ENCODE data around the gene F11R.
"Not testable (repeated sequence)": the region's sequence is repeated elsewhere in the genome, so short reads cannot be mapped to it uniquely, and the experiment has no call there.

Gene F11R

DNA sequence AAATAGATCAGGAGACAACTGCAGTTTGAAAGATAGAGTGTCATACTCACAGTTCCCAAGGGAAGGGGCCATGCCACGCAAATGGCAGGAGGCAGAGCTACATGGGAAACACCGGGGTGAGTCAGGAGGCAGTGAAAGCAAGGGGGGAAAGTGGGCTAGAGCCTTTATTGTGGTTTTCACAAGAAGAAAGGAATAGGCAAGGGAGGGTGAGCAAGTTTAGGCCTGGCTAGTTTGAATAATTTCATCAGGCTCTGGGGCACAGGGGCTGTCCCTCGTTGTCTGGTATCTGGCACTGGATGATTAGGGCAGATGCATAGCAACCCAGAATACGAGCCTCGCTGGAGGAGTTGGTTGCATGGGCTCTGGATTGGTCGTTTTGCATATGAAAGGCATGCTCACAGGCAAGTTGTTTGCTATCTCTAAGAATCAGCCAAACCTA is 49.3 kb downstream of the F11R start:
- DNase-seq (ENCODE audit: low read depth, low spot score) = no peak

DNA sequence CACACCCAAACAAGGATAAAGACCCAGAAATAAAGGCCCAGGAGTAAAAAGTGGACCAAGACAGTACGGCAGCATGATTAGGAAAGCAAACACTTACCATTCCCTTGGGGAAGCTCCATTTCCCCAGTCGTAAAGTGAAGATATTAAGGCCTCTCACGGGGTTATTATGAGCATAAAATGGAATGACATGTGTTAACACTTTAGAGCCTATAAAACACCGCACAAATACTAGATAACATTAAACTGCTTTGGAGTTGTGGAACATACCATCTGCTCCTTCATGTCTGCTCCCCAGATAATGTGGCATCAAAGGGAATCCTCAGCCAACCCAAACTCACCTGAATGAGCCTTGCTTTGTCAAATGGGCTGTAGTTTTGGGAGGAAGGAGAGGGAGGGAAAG is 57.4 kb downstream of the F11R start:
- no peak for DNase-seq (ENCODE audit: low read depth, low spot score)

DNA sequence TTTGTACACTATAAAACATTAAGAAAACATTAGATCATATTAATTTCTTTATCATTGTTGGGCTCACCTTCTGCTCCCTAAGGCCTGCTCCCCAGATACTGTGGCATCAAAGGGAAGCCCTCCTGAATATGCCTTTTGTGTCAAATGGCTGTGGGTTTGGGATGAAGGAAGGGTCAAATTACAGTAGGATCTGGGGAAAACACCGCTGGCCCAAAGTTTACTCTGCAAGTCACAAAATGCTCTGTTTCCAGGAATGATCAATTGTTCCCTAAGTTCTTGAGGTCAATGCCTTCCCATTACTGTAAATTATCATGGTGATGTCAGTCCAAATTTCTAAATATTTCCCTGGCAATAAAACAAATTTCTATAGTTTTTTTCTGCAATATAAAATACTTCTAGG is 59.5 kb downstream of the F11R start:
- DNase-seq (ENCODE audit: low read depth, low spot score) = no peak

DNA sequence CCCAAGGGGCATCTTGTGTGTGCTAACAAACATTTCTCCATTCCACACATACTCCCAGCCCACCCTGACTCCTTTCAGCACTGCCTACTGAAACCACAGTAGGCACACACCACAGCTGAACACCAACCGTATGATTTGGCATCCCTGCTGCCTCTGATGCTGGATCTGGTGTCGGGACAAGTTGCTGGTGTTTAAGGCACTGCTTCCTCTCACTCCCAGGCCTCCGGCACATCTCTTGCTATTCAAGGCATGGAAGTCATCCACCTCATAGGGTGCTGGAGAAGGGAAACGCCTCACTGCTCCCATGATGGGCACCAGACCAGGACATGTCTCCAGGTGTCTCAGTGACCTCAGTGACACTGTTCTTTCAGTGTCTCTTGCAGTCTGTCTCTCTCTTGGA is 64.0 kb downstream of the F11R start:
- no peak for DNase-seq (ENCODE audit: low read depth, low spot score)

DNA sequence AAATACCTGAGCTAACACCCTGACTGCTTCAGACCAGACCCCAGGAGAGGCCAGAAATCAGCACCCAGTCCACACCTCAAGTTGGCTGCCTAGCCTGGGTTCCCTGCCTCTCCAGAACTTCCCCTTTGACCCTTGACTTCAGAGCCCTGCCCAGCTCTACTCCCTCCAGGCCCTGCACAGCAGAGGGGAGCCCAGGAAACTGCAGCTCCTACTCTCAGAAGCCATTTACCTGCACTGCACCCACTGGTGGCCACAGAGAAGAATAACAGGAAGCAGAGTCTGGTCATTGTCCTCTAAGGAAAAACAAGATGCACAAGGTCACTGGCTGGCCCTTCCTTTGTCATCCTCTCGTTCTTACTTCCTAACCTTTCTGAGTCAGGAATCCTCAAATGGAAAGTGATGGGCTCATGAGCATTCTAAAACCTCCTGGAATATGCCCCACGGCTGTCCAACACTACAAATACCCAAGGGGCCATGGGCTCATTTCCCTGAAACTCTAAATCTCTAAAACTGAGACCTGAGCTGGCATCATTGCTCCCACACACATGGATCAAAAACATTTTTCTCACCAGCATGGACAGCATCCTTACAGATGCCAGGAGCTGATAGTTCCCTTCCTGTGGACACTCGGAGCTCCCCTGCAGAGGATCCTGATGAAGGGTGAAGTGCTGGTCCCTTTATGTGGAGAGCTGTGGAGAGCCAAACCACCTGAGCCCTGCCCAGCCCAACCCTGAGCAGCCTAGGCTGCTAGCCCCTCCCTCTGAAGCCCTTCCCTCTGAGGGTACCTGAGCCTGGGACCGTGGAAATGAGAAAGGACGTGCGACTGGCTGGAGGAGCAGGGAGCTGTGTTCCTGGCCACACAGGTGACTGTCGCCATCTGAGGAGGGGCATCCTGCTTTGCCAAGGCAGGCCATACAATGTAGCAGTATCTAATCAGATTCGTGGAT is 66.5 kb downstream of the F11R start, which contains the start of gene ITLN2:
Gene ITLN2, minus strand, starts transcription at position 652 of the 947 bp plus-strand sequence. Its CDS starts 68 bp downstream, at position 584.
- no peak for DNase-seq (ENCODE audit: low read depth, low spot score)

DNA sequence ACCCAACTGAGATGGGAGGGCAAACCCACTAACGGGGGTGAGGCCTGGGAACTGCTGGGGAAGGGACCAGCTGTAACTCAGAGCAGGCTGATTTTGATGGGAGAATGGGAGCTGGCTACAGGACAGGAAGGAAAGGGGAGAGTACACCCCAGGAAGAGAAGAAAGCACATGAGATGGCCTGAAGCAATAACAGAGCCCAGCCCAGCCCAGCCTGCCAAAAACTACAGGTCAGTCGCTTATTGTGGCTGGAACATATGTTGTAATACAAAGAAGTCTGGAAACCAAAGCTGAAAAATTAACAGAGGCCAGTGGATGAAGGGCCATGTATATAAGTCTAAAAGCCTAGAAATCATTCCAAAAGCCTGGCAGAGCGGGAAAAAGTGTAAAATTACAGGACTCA is 67.9 kb downstream of the F11R start:
- DNase-seq (ENCODE audit: low read depth, low spot score) = no peak

DNA sequence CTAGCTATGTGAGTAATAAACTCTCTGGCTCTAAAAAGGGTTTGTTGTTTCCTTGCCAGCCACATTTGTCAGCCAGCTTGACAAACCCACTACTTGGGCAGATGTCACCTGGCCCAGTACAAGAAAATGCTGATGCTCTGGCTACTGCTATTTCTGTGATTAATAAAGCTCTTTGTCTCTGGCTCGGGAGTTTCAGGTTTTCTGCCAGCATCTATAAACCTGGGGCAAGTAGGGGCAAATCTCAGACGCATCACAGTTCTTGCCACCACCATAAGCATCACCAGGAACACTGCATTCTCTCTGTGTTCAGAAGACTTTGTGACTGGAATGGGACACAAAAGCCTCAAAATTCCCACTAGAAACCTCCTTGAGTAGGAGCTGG is 68.8 kb downstream of the F11R start:
- no peak for DNase-seq (ENCODE audit: low read depth, low spot score)

DNA sequence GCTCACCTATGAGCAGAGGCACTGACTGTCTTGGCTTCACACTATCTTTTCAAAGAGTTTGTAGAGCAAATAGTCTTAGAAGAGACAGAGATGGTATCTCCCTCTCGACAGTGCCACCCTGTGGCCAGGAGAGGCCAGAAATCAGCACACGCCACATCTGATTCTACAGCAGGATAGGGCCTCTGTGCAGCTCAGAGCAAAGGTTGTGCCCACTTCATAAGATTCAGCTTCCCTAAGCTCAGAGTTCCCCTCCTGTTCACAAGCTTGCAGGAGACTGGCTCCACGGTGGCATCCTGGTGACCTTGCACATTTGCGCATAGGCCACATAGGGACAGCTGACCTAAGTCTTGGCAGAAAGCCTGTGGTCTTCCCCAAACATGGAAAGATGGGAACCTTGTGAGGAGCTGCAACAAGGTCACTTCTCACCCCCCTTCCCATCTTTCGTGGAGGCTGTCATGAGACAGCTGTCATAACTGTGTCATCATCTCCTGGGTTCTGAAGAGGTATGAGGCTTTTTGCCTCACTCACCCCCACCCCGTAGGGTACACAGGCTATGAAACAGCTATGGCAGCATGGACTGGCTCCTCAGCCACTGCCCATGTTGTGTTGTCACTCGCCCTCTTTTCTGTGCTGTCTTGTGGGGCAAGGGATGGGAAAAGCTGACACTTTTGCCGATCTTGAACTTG is 69.4 kb downstream of the F11R start:
- peak; percentile 29 for DNase-seq (ENCODE audit: low read depth, low spot score)

DNA sequence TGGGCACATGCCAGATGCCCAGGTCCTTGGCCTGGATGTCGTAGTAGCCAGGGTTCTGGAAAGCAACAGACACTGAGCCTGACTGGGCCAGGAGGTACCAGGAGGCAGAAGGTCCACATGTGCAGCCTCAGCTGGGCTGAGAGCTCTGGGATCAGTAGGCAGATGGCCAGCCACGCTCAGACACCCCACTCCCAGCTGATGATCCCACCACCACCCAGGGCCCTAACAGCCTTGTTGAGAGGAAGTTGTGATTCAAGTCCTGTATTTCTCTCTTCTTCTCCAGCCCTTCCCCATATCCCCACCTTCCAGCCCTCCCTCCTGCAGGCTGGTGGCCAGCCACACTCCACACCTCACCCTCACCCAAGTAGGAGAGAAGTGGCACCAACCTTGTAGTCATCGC is 70.3 kb downstream of the F11R start:
- no peak for DNase-seq (ENCODE audit: low read depth, low spot score)

DNA sequence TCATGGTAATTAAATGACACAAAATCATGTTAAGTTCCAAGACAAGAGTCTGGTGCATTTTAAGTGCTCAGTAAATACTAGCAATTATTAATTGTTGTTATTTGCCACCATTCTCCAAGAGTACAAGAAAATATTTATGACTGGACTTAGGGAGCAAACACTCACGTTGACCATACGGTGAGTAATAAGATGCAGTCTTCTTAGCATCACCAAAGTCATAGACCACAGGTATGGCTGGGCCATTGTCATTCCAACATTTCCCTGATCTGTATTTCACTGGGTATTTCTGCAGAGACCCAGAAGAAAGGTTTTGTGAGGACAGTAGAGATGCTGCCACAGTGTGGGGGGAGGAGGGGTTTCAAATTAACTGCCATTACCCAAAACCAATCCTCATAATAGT is 71.1 kb downstream of the F11R start:
- DNase-seq (ENCODE audit: low read depth, low spot score) = no peak

DNA sequence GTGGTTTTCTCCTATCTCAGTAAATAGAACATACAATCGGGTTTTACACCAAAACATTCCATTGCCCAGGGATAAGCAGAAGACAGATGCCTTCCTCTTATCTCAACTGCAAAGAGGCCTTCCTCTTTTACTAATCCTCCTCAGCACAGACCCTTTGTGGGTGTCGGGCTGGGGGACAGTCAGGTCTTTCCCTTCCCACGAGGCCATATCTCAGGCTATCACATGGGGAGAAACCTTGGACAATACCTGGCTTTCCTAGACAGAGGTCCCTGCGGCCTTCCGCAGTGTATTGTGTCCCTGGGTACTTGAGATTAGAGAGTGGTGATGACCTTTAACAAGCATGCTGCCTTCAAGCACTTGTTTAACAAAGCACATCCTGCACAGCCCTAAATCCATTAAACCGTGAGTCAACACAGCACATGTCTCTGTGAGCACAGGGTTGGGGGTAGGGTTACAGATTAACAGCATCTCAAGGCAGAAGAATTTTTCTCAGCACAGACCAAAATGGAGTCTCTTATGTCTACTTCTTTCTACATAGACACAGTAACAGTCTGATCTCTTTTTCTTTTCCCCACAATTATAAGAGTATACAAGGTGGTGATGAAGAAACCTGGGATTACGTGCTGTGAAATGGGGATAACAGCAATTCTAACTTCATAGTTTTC is 71.6 kb downstream of the F11R start:
- DNase-seq (ENCODE audit: low read depth, low spot score) = not testable (repeated sequence)

DNA sequence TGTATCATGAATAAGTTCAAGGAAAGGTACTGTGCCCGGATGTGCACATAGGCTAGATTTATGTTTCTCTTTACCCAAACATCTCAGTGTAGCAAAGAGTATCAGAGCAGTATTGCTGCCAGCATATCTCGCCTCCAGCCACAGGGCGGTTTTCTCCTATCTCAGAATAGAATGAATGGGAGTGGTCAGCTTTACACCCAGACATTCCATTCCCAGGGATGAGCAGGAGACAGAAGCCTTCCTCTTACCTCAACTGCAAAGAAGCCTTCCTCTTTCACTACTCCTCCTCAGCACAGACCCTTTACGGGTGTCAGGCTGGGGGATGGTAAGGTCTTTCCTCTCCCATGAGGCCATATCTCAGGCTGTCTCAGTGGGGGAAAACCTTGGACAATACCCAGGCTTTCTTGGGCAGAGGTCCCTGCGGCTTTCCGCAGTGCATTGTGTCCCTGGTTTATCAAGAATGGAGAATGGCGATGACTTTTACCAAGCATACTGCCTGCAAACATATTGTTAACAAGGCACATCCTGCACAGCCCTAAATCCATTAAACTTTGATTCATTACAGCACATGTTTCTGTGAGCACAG is 73.7 kb downstream of the F11R start:
- not testable (repeated sequence) for DNase-seq (ENCODE audit: low read depth, low spot score)

DNA sequence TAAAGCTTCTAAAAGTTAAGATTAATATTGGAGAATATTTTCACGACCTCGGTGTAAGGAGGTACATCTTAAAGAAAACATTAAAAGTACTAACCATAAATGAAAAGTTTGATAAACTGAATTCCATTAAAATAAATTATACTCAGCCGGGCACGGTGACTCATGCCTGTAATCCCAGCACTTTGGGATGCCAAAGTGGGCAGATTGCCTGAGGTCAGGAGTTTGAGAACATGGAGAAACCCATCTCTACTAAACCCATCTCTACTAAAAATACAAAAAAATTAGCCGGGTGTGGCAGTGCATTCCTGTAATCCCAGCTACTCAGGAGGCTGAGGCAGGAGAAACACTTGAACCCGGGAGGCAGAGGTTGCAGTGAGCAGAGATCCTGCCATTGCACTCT is 75.1 kb downstream of the F11R start:
- not testable (repeated sequence) for DNase-seq (ENCODE audit: low read depth, low spot score)
